Kidney epithelial cell (primary cell): ENCODE measurements around the gene STX2. TPM values are rescaled to one million over a fixed set of nuclear protein-coding genes. Genes with fewer than 3 reads are reported as not detected.

Experiments
- DNase-seq: peaks from one replicate; pipeline ENCODE4 v3.0.0-alpha.2; 2010; ENCODE audit warnings: low read depth
- H3K27me3 ChIP-seq: 2 replicates; pipeline ENCODE4 v1.6.0; 2011; ENCODE audit warnings: low read length; ENCODE audit not compliant: control insufficient read depth, insufficient read depth
- H3K36me3 ChIP-seq: 2 replicates; pipeline ENCODE4 v1.5.1; 2011; ENCODE audit warnings: low read length; ENCODE audit not compliant: control insufficient read depth, insufficient read depth
- H3K4me3 ChIP-seq: 2 replicates; pipeline ENCODE4 v1.5.1; 2011; ENCODE audit warnings: low read depth, mild to moderate bottlenecking, control low read depth, low read length
- CTCF ChIP-seq: IDR thresholded peaks from 2 replicates; pipeline ENCODE4 v1.5.1; 2011; ENCODE audit warnings: mild to moderate bottlenecking, moderate library complexity, low read length, control low read depth, inconsistent platforms; ENCODE audit not compliant: insufficient read depth, poor library complexity, severe bottlenecking
- total RNA-seq: library from RNA; depleted of rRNA; stranded (reverse); fragments of >200 nt; gene quantifications from 2 replicates; pipeline ENCODE4 v1.2.3, GENCODE V29; 2015

STX2 gene
- total RNA-seq, 1 donor from 2014 or later: 24.4 TPM

- TF ChIP-seq CTCF: no peak
- DNase-seq: no peak
- H3K4me3 ChIP-seq: no peak overlapping the region
Observed at GRCh38 chr12:130748786-130749185, 90.3 kb downstream of the STX2 start.

GRCh38 chr12:130747867-130748740 is 90.9 kb downstream of the STX2 start:
- Histone ChIP-seq H3K27me3 (no peaks in the 10 kb centered on the region), H3K36me3 (no peaks in the 10 kb centered on the region), H3K4me3 (no peak overlapping the region)
- peak; percentile 90 for TF ChIP-seq CTCF
- peak; percentile 10 for DNase-seq

More at GRCh38 chr12:130748786-130749185, 90.3 kb downstream of the STX2 start:
- no peaks in the 10 kb centered on the region for H3K27me3 ChIP-seq
- no peaks in the 10 kb centered on the region for H3K36me3 ChIP-seq

GRCh38 chr12:130746546-130746945 is 92.5 kb downstream of the STX2 start:
- H3K27me3 ChIP-seq: no peaks in the 10 kb centered on the region
- no peak for TF ChIP-seq CTCF
- no peaks in the 10 kb centered on the region for H3K36me3 ChIP-seq
- H3K4me3 ChIP-seq: no peak overlapping the region
- DNase-seq: no peak

GRCh38 chr12:130745921-130746320 is 93.1 kb downstream of the STX2 start:
- H3K27me3 ChIP-seq: no peaks in the 10 kb centered on the region
- DNase-seq: no peak
- no peak for TF ChIP-seq CTCF
- H3K4me3 ChIP-seq: no peak overlapping the region
- H3K36me3 ChIP-seq: no peaks in the 10 kb centered on the region

- no peak overlapping the region for H3K4me3 ChIP-seq
- H3K36me3 ChIP-seq: no peaks in the 10 kb centered on the region
- TF ChIP-seq CTCF: no peak
- no peaks in the 10 kb centered on the region for H3K27me3 ChIP-seq
- no peak for DNase-seq
Observed at GRCh38 chr12:130744274-130744673, 94.8 kb downstream of the STX2 start.
